Activated effector memory CD4-positive, alpha-beta T cell treated with anti-CD3 and anti-CD28 coated beads, Interleukin-2, amount 50 U/mL, for 16 hours (primary cell): Measurements from ENCODE around the gene ZP4.
"Not testable (repeated sequence)": the region's sequence is repeated elsewhere in the genome, so short reads cannot be mapped to it uniquely, and the experiment has no call there.

Experiments
- DNase-seq: peaks from one replicate; pipeline ENCODE4 v3.0.0-alpha.2; 2020

ZP4 gene

GRCh38 chr1:237875291-237875690 is 15.4 kb downstream of the ZP4 start:
- DNase-seq, result no peak

GRCh38 chr1:237873487-237874211 is 17.1 kb downstream of the ZP4 start:
- no peak for DNase-seq

- no peak for DNase-seq
These were observed 21.7 kb downstream of the ZP4 start for GRCh38 chr1:237868817-237869600.

DNA sequence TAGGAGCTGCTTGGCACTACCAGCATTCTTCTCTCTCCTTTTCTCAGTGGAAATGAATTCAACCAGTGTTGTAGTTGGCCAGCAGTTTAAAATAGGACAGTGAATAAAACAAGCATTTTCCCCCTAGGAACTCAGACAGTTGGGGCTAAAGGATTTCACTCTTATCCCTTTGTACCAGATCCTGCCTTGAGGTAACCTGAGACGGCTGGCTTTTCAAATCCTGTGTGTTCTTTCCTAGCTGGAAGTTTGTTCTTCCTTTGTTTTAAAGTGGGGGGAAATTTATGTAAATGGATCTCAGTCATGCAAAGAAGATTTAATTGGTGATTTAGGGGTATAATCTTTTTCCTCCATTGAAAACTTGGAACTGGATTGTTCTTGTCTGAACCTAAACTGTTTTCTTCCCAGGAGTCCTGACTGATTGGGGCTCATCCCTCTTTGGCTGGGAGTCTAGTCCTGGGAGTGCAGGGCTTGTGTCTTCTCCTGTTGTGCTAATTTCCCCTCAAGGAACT is 23.3 kb downstream of the ZP4 start:
- no peak for DNase-seq

DNA sequence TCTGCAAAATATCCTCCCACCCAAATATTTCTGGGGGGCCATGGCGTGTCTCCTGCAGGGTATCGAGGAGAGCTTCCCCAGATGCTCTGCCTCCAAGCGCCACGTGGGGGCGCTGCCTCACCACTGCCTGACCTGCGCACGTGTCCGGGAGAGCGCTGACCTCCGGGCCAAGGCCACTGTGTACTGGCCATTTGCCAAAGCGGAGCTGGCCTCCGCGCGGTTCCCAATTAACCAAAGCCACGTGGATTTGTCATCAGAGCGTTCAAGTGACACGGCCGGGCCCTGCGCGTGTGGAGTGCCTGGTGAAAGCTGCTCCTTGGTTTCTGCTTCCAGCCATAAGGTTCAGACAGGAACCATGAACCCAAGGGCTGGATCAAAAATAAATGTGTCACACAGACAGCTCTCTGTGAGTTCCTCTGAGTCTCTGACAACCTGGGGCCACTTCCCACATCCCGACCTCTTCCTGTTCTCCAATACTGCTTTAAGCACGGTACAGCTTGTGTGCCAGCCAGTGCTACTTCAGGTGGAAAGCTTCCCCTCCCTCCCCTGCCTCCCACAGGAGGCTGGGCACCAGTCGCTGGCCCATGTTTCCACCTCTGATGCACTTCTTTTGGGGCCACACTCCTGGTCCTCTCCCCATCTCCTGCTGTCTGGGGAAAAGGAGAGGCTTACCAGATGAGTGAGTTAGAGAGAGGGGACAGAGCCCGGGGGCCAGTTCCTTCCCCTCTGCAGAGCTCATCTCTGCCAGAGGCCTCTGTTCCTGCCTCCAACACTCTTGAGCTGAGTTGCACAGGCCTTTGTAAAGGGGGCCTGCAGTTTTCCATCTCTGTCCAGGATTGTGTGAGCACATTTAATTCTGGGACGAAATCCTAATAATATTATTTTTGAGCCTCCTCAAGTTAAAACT is 26.1 kb downstream of the ZP4 start:
- DNase-seq, result no peak

DNA sequence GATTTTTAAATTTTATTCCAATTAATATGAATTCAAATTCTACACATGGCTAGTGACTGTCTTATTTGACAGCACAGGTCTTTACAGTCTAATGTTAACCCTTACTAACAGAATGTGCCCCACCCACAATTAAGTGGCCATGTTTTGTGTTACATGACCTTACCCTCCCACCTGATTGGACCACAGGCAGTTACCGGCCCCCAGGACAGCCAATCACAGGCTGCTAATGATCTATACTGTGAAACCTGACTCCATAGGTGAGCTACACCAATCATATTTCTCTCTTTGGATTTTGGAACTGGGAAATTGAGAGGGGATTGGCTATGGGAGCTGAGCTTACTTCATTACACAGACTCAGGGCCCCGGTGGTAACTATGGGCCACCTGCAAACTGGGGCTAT is 27.5 kb downstream of the ZP4 start:
- no peak for DNase-seq

DNA sequence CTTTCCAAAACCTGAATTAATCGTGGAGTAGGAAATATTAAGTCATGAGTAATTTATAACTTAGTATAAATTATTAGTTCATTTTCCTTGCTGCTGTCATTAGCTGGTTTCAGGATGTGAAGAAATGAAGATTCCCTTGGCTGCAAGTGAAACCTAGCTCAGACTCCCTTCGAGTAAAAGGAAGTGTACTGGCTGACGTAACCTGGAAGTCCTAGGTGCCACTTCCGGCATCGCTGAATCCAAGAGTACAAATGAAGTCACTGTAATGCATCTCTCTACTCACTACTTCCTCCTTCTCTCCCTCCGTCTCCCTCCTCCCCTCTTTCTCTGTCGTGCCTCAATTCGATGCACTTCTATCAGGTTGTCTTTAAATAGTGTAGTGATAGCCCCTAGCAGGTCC is 28.8 kb downstream of the ZP4 start:
- no peak for DNase-seq

GRCh38 chr1:237858992-237859391 is 31.7 kb downstream of the ZP4 start:
- DNase-seq, result no peak

GRCh38 chr1:237857455-237857854 is 33.3 kb downstream of the ZP4 start:
- no peak for DNase-seq

- no peak for DNase-seq
These were observed 38.4 kb downstream of the ZP4 start for GRCh38 chr1:237852342-237852741.

DNA sequence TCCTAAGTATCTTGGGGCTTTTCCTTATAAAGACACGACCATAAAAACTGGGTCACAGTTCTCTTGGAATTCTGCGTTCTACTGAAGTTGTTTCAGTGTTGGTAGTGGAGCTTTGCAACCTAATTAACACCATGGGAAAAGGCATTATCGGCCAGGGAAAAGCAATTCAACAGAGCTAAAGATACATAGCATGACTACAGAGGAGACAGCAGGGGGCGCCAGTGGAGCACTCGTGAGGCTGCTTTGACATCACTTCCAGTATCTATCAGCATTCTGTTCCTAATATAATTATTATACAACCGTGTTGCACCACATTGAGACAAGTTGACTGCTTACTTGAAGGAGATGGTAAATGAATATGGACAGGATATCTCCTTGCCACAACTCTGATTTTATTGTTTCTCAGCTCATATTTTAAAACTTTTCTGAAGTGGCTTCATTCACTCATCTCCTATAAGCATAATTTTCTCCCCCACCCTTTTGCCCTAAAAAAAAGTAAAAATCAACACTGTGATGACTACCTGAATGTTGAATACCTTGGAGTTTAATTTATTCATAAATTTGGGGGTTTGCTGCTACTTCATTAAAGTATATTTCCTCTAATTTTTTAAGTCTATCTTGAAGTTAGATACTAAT is 39.4 kb downstream of the ZP4 start:
- DNase-seq, result no peak

GRCh38 chr1:237843516-237843915 is 47.2 kb downstream of the ZP4 start:
- not testable (repeated sequence) for DNase-seq

- DNase-seq, result no peak
These were observed 49.2 kb downstream of the ZP4 start for GRCh38 chr1:237841485-237841884.

GRCh38 chr1:237838904-237839534 is 51.7 kb downstream of the ZP4 start:
- no peak for DNase-seq

- no peak for DNase-seq
These were observed 52.4 kb downstream of the ZP4 start for GRCh38 chr1:237838320-237838719.

DNA sequence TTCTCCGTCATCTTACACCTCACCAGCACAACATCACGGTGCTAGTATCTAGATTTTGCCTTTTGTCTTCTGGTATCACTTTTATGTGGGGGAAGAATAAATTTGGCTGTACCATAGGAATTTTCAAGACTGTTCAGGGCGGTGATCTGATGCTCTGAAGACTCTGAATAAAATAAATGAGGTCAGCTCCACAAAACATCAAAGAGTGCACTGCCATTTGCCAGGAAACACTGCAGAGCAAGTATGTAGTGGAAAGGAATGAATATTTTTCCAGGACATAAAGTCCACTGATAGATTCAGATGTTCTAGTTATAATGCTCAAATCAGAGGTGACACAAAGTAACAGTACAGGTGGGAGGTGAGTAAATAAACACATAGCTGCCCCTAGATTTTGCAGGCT is 56.3 kb downstream of the ZP4 start:
- DNase-seq, result no peak

DNA sequence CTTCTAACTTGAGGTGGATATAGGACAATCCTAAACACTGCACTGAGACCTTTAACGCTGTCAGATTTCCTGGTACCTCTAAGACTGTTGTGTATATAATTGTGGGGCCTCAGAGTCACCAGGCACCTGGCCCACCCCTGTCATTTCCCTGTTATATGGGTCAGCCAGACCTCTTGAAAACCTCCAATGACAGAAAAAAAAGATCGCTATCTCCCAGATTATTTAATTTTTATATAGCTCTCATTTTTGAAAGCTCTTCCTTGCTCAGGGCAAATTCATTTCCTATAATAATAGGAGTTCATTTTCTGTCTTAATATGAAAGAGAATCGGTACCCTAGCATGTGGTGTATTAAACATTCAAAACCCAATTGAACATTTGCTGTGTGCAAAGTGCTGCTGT is 56.7 kb downstream of the ZP4 start:
- no peak for DNase-seq

DNA sequence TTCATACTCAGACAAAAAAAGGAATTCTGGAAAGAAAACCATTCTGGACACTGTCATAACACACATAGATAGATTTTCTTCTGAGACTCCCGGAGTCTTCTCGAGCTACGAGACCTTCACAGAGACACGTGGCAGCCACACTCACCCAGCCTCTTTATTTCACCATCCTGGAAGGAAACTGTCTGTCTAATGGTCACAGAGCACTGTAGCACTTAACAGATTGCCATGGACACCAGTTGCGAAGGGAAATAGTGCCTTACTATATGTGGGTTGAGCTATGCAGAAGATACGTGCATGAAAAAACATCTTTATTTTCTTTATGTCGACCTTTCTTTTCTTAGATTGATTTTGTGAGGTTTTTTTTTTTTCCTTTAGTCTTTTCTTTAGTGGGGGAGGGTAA is 57.9 kb downstream of the ZP4 start:
- DNase-seq, result no peak
